Measurements from ENCODE around the gene GSE1. TPM values are rescaled to one million over a fixed set of nuclear protein-coding genes. Genes with fewer than 3 reads are reported as not detected.

GSE1 gene
- total RNA-seq, 1 experiment from 2014 or later, result 90.2 TPM

DNA sequence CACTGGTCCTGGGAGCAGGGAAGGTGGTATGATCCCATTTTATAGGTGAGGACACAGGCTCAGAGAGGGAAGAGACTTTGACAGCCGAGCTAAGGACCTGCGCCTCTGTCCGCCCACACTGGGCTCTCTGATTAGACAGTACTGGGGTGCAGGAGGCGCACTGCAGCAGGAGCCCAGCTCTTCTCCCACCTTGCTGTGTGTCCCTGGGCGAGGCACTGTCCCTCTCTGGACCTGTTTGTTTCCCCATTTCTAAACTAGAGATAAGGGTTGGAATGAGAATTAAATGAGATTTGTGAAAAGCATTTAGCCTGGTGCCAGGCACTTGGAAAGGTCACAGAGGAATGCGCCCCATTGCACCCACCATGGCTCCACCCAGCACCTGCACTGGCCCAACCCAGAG, 95.2 kb downstream of the GSE1 start:
- TF ChIP-seq YY1 (IDR thresholded peaks at IDR 0.05; ENCODE audit: extremely low read depth, insufficient replicate concordance, low read depth, low read length) (no peak), EGR1 (IDR thresholded peaks at IDR 0.05; ENCODE audit: low read depth) (no peak), SIN3A (IDR thresholded peaks at IDR 0.05; ENCODE audit: low read depth) (no peak), FOSL1 (IDR thresholded peaks at IDR 0.05; ENCODE audit: low read depth) (no peak), CEBPB (IDR thresholded peaks at IDR 0.05; ENCODE audit: low read depth) (no peak), SRF (IDR thresholded peaks at IDR 0.05; ENCODE audit: low read depth) (no peak), ELF1 (IDR thresholded peaks at IDR 0.05; ENCODE audit: borderline replicate concordance, low read depth) (no peak), CTCF (IDR thresholded peaks at IDR 0.05 in 2 of 3, conservative IDR thresholded peaks at IDR 0.05 in 1 of 3; ENCODE audit: borderline replicate concordance in 1 of 3, insufficient read depth in 1 of 3, low read depth in 2 of 3, low read length in 2 of 3) (no peak), POLR2A (IDR thresholded peaks at IDR 0.05; ENCODE audit: borderline replicate concordance, extremely low read depth, insufficient read depth, insufficient read length) (no peak), POLR2AphosphoS5 (IDR thresholded peaks at IDR 0.05; ENCODE audit: low read depth, low read length) (no peak)
- TF ChIP-seq, protein P1, sequence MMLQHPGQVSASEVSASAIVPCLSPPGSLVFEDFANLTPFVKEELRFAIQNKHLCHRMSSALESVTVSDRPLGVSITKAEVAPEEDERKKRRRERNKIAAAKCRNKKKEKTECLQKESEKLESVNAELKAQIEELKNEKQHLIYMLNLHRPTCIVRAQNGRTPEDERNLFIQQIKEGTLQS (IDR thresholded peaks at IDR 0.05), result no peak
- TF ChIP-seq, protein P2, sequence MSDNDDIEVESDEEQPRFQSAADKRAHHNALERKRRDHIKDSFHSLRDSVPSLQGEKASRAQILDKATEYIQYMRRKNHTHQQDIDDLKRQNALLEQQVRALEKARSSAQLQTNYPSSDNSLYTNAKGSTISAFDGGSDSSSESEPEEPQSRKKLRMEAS (IDR thresholded peaks at IDR 0.05), result no peak
- ChIA-PET POLR2A (interaction anchor here (0.6 kb wide), 1 partner anchor 26 kb away, joined by 4 read pairs; no protein-coding TSS in a partner anchor), RAD21 (ENCODE audit: low non-redundant PET in 1 of 2, low total read pairs in 2 of 2, uncharacterized antibody in 2 of 2, unreplicated experiment in 2 of 2) (no interaction called here), CTCF (interaction anchor here (2.5 kb wide), 1 partner anchor 10 kb away, joined by 8 read pairs; no protein-coding TSS in a partner anchor)
- Histone ChIP-seq H3K36me3 (ENCODE audit: control insufficient read depth in 1 of 2, insufficient read depth in 2 of 2, low read length in 2 of 2) (peaks cover 0 to 16% of the 10 kb centered on the region in 2 experiments; a peak in 1 of 4 replicates), H3K4me2 (ENCODE audit: low read length) (no peak overlapping the region), H3K9me3 (ENCODE audit: control insufficient read depth in 1 of 2, insufficient read depth in 1 of 2, low read depth in 1 of 2, low read length in 2 of 2) (peaks cover 6% of the 10 kb centered on the region in 2 experiments; a peak in 2 of 4 replicates), H4K20me1 (ENCODE audit: insufficient read depth) (no peaks in the 10 kb centered on the region), H3K9me2 (ENCODE audit: insufficient read depth) (no peaks in the 10 kb centered on the region), H3K27me3 (ENCODE audit: insufficient read depth, low read length) (no peaks in the 10 kb centered on the region), H2AFZ (ENCODE audit: low read depth, low read length, poor library complexity, severe bottlenecking) (no peak overlapping the region), H3K9ac (ENCODE audit: low read length) (no peak overlapping the region), H3K4me1 (ENCODE audit: control insufficient read depth in 1 of 2, insufficient read depth in 2 of 2, low read length in 2 of 2) (no peaks in the 10 kb centered on the region), H3K27ac (ENCODE audit: low read depth, low read length) (no peak overlapping the region), H3K4me3 (replicated peaks in 1 of 2; ENCODE audit: low read depth in 1 of 2, low read length in 2 of 2) (no peak overlapping the region), H3K79me2 (ENCODE audit: insufficient read depth, low read length) (no peaks in the 10 kb centered on the region)
- intact Hi-C loops (cut with micrococcal nuclease), result no loop called here
- no TSS peak for BruUV-seq (replicated peaks)
- DNase-seq (ENCODE audit: low read depth, low spot score) (no peak), ATAC-seq (no peak)
